ENCODE measurements around the gene USF2. TPM values are rescaled to one million over a fixed set of nuclear protein-coding genes. Genes with fewer than 3 reads are reported as not detected.

Gene USF2
- polyA plus RNA-seq, 2 of the 4 experiments (the other 2 are of a cell fraction) = 118 to 141 TPM

- FAIRE-seq = no peak
- CTCF ChIA-PET = interaction anchor here (0.6 to 4.5 kb wide), 8 partner anchors 8 to 487 kb away, joined by 3 to 22 read pairs (median 4); no protein-coding TSS in a partner anchor
Measured at GRCh38 chr19:35313587-35313986, 44.8 kb downstream of the USF2 start.

DNA sequence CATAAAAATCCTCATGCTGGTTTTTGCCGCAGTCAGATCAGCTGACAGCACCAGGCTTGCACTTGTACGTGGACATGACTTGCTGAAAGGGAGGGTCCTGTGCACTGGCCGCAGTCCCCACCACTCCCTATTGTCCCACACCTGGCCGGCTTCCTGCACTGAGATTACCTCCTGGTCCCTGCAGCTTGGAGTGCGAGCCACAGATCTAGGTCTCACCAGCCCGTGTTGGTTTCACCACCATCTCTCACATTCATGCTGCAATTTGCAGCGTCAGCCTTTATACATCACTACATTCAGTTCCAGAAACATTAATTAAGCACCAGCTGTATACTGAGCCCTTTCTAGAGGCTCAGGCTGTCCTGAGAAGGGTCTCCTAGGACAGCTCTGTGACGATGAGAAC is 45.3 kb downstream of the USF2 start:
- DNase-seq (ENCODE audit: low read depth in 1 of 2, low spot score in 1 of 2) (no peak), ATAC-seq (no peak), FAIRE-seq (no peak)
- H3K9me3 ChIP-seq = no peaks in the 10 kb centered on the region
- H3K4me1 ChIP-seq = peaks cover 10% of the 10 kb centered on the region
- TF ChIP-seq ZFP36 (IDR thresholded peaks at IDR 0.05; ENCODE audit: borderline replicate concordance, partially characterized antibody) = peak; percentile 60
- TF ChIP-seq, protein P1, sequence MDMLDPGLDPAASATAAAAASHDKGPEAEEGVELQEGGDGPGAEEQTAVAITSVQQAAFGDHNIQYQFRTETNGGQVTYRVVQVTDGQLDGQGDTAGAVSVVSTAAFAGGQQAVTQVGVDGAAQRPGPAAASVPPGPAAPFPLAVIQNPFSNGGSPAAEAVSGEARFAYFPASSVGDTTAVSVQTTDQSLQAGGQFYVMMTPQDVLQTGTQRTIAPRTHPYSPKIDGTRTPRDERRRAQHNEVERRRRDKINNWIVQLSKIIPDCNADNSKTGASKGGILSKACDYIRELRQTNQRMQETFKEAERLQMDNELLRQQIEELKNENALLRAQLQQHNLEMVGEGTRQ (IDR thresholded peaks at IDR 0.05) = no peak
- TF ChIP-seq MAFK (IDR thresholded peaks at IDR 0.05; ENCODE audit: partially characterized antibody) = peak; percentile 93
- TF ChIP-seq EP300 (IDR thresholded peaks at IDR 0.05) = no peak
- ChIA-PET POLR2A (no interaction called here), CTCF (interaction anchor here (0.6 to 4.5 kb wide), 7 partner anchors 9 to 487 kb away, joined by 3 to 22 read pairs (median 4); no protein-coding TSS in a partner anchor)
- WGBS (ENCODE audit: missing lambda C conversion rate) = 72% methylated on average over 8 of the region's 8 CpGs
- H3K4me2 ChIP-seq = no peak overlapping the region
- H3K27ac ChIP-seq = no peak overlapping the region
- H3K4me3 ChIP-seq = no peak overlapping the region

More at GRCh38 chr19:35313587-35313986, 44.8 kb downstream of the USF2 start:
- H3K4me1 ChIP-seq = peaks cover 6% of the 10 kb centered on the region
- no peak overlapping the region for H3K4me3 ChIP-seq
- WGBS (ENCODE audit: missing lambda C conversion rate) = 36% methylated on average over 7 of the region's 7 CpGs
- DNase-seq (ENCODE audit: low read depth in 1 of 2, low spot score in 1 of 2) = no peak
- no peaks in the 10 kb centered on the region for H3K9me3 ChIP-seq
- no peak for ATAC-seq
- TF ChIP-seq, protein P1 (IDR thresholded peaks at IDR 0.05) = no peak
- TF ChIP-seq CBX2 (IDR thresholded peaks at IDR 0.05; ENCODE audit: borderline replicate concordance, low read depth) (no peak), POLR2AphosphoS2 (conservative IDR thresholded peaks at IDR 0.05; ENCODE audit: low read length) (no peak), KDM1A (IDR thresholded peaks at IDR 0.05; ENCODE audit: low read depth) (no peak)
- TF ChIP-seq, protein P2, sequence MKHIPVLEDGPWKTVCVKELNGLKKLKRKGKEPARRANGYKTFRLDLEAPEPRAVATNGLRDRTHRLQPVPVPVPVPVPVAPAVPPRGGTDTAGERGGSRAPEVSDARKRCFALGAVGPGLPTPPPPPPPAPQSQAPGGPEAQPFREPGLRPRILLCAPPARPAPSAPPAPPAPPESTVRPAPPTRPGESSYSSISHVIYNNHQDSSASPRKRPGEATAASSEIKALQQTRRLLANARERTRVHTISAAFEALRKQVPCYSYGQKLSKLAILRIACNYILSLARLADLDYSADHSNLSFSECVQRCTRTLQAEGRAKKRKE (CRISPR knock-in tag; IDR thresholded peaks at IDR 0.05; ENCODE audit: low read depth) = no peak
- POLR2A ChIA-PET = no interaction called here
- no peak overlapping the region for H3K4me2 ChIP-seq
- H3K27ac ChIP-seq = no peak overlapping the region

DNA sequence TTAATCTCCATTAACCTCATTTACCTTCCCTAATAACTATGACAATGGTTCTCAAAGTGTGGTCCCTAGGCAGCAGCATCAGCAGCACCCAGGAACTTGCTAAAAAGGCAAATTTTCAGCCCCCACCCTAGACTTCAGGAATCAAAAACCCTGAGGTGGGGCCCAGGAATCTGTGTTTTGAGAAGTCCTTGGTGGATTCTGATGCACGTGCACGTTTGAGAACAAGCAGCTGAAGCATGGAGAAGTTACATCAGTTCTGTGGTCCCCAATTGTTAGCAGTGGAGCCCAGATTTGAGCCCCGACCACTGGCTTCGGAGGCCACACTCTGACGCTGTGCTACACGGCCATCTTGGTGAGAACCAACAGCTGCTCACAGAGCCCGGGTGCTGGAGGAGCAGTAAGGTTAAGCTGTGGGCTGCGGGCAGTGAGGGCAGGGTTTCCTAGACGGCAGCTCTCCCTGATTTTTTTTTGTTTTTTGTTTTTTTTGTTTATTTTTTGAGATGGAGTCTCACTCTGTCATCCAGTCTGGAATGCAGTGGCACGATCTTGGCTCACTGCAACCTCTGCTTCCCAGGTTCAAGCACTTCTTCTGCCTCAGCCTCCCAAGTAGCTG is 46.2 kb downstream of the USF2 start:
- DNase-seq (ENCODE audit: low read depth in 1 of 2, low spot score in 1 of 2) (no peak), FAIRE-seq (no peak)

More for the DNA sequence above, 46.2 kb downstream of the USF2 start:
- H3K4me2 ChIP-seq = no peak overlapping the region
- TF ChIP-seq CBX2 (IDR thresholded peaks at IDR 0.05; ENCODE audit: borderline replicate concordance, low read depth) (no peak), KDM1A (IDR thresholded peaks at IDR 0.05; ENCODE audit: low read depth) (no peak), ESRRA (IDR thresholded peaks at IDR 0.05; ENCODE audit: borderline replicate concordance, low read length) (no peak), EP300 (IDR thresholded peaks at IDR 0.05) (no peak), CTCF (IDR thresholded peaks at IDR 0.05) (no peak), CHD4 (IDR thresholded peaks at IDR 0.05; ENCODE audit: borderline replicate concordance) (no peak), MYC (IDR thresholded peaks at IDR 0.05; ENCODE audit: borderline replicate concordance, low read length) (no peak), MAZ (IDR thresholded peaks at IDR 0.05; ENCODE audit: borderline replicate concordance, low read depth, low read length) (no peak), FOSL2 (IDR thresholded peaks at IDR 0.05) (no peak), FOSL2 (CRISPR knock-in tag; IDR thresholded peaks at IDR 0.05) (no peak)
- H3K4me1 ChIP-seq = peaks cover 16% of the 10 kb centered on the region
- no peaks in the 10 kb centered on the region for H3K9me3 ChIP-seq
- H3K4me3 ChIP-seq = no peak overlapping the region
- ATAC-seq = no peak
- ChIA-PET CTCF (interaction anchor here (1.0 to 4.5 kb wide), 6 partner anchors 8 to 154 kb away, joined by 3 to 22 read pairs (median 4); partner anchors contain the start of gene USF2), POLR2A (no interaction called here)
- 78% methylated on average over 10 of the region's 10 CpGs for WGBS (ENCODE audit: missing lambda C conversion rate)
- no peak overlapping the region for H3K27ac ChIP-seq

Measured in A549 (cell line).